GM21360 (cell line): ENCODE results near the gene LILRB4.
"Not testable (repeated sequence)": the region's sequence is repeated elsewhere in the genome, so short reads cannot be mapped to it uniquely, and the experiment has no call there.

Source experiments
- ATAC-seq: cut with Tn5 transposase; IDR thresholded peaks from one replicate; pipeline ENCODE4 v1.9.1; 2021; ENCODE audit warnings: mild to moderate bottlenecking, moderate library complexity; ENCODE audit not compliant: unreplicated experiment

The LILRB4 gene

GRCh38 chr19:54648129-54648528, 14.7 kb upstream of the LILRB4 start:
- no peak for ATAC-seq

GRCh38 chr19:54650108-54650655, 12.6 kb upstream of the LILRB4 start:
- no peak for ATAC-seq

GRCh38 chr19:54653181-54653809, 9.5 kb upstream of the LILRB4 start:
- no peak for ATAC-seq

GRCh38 chr19:54654447-54655321, 8.1 kb upstream of the LILRB4 start:
- ATAC-seq: no peak

- no peak for ATAC-seq
These were observed 3.5 kb upstream of the LILRB4 start for GRCh38 chr19:54659300-54659699.

GRCh38 chr19:54660306-54660705, 2.5 kb upstream of the LILRB4 start:
- ATAC-seq: no peak

- no peak for ATAC-seq
These were observed 1.8 kb upstream of the LILRB4 start for GRCh38 chr19:54660964-54661363.

GRCh38 chr19:54661846-54662481, 821 bp upstream of the LILRB4 start:
- no peak for ATAC-seq

GRCh38 chr19:54665530-54665929, 2.7 kb downstream of the LILRB4 start:
- no peak for ATAC-seq

GRCh38 chr19:54667217-54667616, 4.4 kb downstream of the LILRB4 start:
- ATAC-seq: no peak

GRCh38 chr19:54668353-54668752, 5.6 kb downstream of the LILRB4 start:
- ATAC-seq: no peak

GRCh38 chr19:54670576-54671357, 8.0 kb downstream of the LILRB4 start:
- no peak for ATAC-seq

- ATAC-seq: no peak
These were observed 10.4 kb downstream of the LILRB4 start for GRCh38 chr19:54673222-54673621.

- no peak for ATAC-seq
These were observed 11.3 kb downstream of the LILRB4 start for GRCh38 chr19:54674021-54674617.

GRCh38 chr19:54676210-54676834, 13.5 kb downstream of the LILRB4 start:
- ATAC-seq: not testable (repeated sequence)

GRCh38 chr19:54677217-54677616, 14.4 kb downstream of the LILRB4 start:
- no peak for ATAC-seq

GRCh38 chr19:54681596-54681995, 18.8 kb downstream of the LILRB4 start:
- not testable (repeated sequence) for ATAC-seq

GRCh38 chr19:54682306-54682856, 19.6 kb downstream of the LILRB4 start:
- no peak for ATAC-seq

GRCh38 chr19:54684527-54684926, 21.7 kb downstream of the LILRB4 start:
- no peak for ATAC-seq
